Caco-2 (cell line): ENCODE measurements around the gene HOXB13. TPM values are rescaled to one million over a fixed set of nuclear protein-coding genes. Genes with fewer than 3 reads are reported as not detected.

Source experiments
- BruUV-seq: library from RNA; stranded (reverse); fragments of 400-500 nt; replicated peaks from 2 replicates; lab custom pipeline; 2021; lab: Mats Ljungman, UMichigan
- CTCF ChIA-PET: fragments of 300-600 bp; sonication (Branson Sonifier 250); formaldehyde crosslinking; loops from one replicate; lab custom pipeline; 2022; ENCODE audit warnings: antibody characterized with exemption; lab: Charles Lee
- POLR2A ChIA-PET: fragments of 300-600 bp; sonication (Branson Sonifier 250); formaldehyde crosslinking; loops from one replicate; lab custom pipeline; 2022; ENCODE audit warnings: antibody characterized with exemption; lab: Charles Lee
- DNase-seq, 2 experiments: peaks; one replicate each; pipeline versions ENCODE4 v3.0.0 to v3.0.0-alpha.2; 2020 to 2022
- H3K27me3 ChIP-seq: replicated peaks from 2 replicates; pipeline ENCODE4 v1.6.0; 2011; ENCODE audit warnings: low read length; ENCODE audit not compliant: control insufficient read depth, insufficient read depth
- H3K36me3 ChIP-seq: 2 replicates; pipeline ENCODE4 v1.5.1; 2011; ENCODE audit warnings: low read length; ENCODE audit not compliant: control insufficient read depth, insufficient read depth
- H3K4me1 ChIP-seq: fragments of 250-450 bp; sonication (Bioruptor Pico); 2 replicates; pipeline ENCODE4 v1.5.1; 2020; ENCODE audit warnings: mild to moderate bottlenecking
- H3K4me3 ChIP-seq: 2 replicates; pipeline ENCODE4 v1.5.1; 2011; ENCODE audit warnings: low read depth, mild to moderate bottlenecking, control low read depth, low read length
- H3K9me3 ChIP-seq: fragments of 250-450 bp; sonication (Bioruptor Pico); 2 replicates; pipeline ENCODE4 v1.5.1; 2020; ENCODE audit warnings: mild to moderate bottlenecking, moderate library complexity
- H3K27ac Mint-ChIP-seq: one replicate; pipeline ENCODE4 v1.8.0; 2022; ENCODE audit warnings: mixed read lengths; ENCODE audit not compliant: unreplicated experiment
- H3K27me3 Mint-ChIP-seq: one replicate; pipeline ENCODE4 v1.8.0; 2022; ENCODE audit warnings: mixed read lengths; ENCODE audit not compliant: insufficient read depth, unreplicated experiment
- H3K36me3 Mint-ChIP-seq: one replicate; pipeline ENCODE4 v1.8.0; 2022; ENCODE audit warnings: mild to moderate bottlenecking, mixed read lengths; ENCODE audit not compliant: insufficient read depth, unreplicated experiment
- H3K4me1 Mint-ChIP-seq: one replicate; pipeline ENCODE4 v1.8.0; 2022; ENCODE audit warnings: low read depth, mixed read lengths; ENCODE audit not compliant: unreplicated experiment
- H3K4me3 Mint-ChIP-seq: one replicate; pipeline ENCODE4 v1.8.0; 2022; ENCODE audit warnings: mild to moderate bottlenecking, moderate library complexity, mixed read lengths; ENCODE audit not compliant: unreplicated experiment
- H3K9me3 Mint-ChIP-seq: one replicate; pipeline ENCODE4 v1.8.0; 2022; ENCODE audit warnings: mixed read lengths; ENCODE audit not compliant: unreplicated experiment
- intact Hi-C: fragments of 100-400 bp; cut with micrococcal nuclease; formaldehyde crosslinking; loops from one replicate; pipeline ENCODE4 v1.10.0; 2022; ENCODE audit not compliant: unreplicated experiment
- total RNA-seq: library from RNA; stranded (reverse); gene quantifications from 2 replicates; pipeline ENCODE4 v1.2.3, GENCODE V29; 2022
- TF ChIP-seq, protein P1 (sequence below), 2 experiments: fragments of 200-600 bp in 1 of 2; IDR thresholded peaks; 1 replicate in 1 of 2; 2 replicates in 1 of 2; pipeline versions ENCODE4 v1.5.1 to v1.8.0; 2011 to 2022; ENCODE audit warnings: antibody characterized with exemption in 1 of 2, control low read depth in 1 of 2, inconsistent platforms in 1 of 2, low read depth in 1 of 2, low read length in 1 of 2, mild to moderate bottlenecking in 1 of 2, moderate library complexity in 1 of 2; ENCODE audit not compliant: insufficient read depth in 1 of 2, severe bottlenecking in 1 of 2, unreplicated experiment in 1 of 2

Gene HOXB13
- total RNA-seq, 1 experiment from 2014 or later = 4.3 TPM

DNA sequence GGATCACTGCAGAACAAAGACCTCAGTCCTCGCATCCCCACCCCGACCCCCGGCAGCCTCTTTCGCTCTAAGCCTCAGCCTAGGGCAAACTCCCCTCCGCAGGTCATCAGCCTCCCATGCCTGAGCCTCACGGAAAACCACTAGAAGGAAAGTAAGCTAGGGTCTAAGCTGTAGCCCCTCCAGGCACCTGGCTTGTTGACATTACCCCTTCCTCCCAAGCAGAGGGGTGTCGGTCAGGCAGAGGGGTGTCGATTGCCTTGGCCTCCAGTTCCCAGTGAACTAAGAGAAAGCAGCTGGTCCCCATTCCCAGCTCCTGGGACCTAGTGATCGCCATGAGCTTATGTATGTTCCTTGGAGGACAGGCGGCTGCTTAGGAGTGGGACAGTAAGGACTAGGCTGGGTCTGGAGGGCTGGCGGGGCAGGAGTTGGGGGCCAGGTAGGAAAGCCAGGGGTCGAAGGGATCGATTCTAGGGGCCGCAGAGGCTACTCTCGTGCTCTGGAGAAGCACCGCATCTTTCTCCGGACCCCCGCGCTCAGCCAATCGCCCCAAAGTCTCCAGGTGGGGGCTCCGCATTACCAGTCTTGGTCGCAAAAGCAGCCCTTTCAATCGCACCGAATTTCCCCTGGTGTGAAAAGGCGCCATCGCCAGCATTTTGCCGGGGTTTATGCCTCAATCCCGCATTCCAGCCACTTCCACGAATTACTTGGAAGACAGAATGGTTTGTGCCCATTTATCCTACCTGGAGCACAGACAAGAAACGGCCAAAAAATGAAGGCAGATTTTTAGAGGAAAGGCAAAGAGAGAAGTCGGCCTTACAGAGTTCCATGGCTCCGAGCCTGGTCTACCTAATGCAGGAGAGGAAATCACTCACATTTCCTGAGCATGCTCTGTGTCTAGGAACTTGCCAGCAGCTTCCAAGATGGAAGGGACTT, 21.3 kb upstream of the HOXB13 start:
- H3K27ac Mint-ChIP-seq = no peak overlapping the region
- intact Hi-C loops = no loop called here
- Histone ChIP-seq H3K4me1 (peaks cover 9% of the 10 kb centered on the region), H3K27me3 (no peaks in the 10 kb centered on the region; the same call in 1 of the 2 replicates), H3K4me3 (no peak overlapping the region), H3K36me3 (no peaks in the 10 kb centered on the region), H3K9me3 (no peaks in the 10 kb centered on the region)
- peaks cover 5% of the 10 kb centered on the region for H3K36me3 Mint-ChIP-seq
- no peak overlapping the region for H3K4me3 Mint-ChIP-seq
- BruUV-seq = no TSS peak
- peaks cover 13% of the 10 kb centered on the region for H3K27me3 Mint-ChIP-seq
- ChIA-PET CTCF (interaction anchor here (0.7 to 3.3 kb wide), 4 partner anchors 17 to 78 kb away, joined by 3 to 16 read pairs (median 9); no protein-coding TSS in a partner anchor), POLR2A (no interaction called here)
- peaks cover 20% of the 10 kb centered on the region for H3K4me1 Mint-ChIP-seq
- no peak for DNase-seq
- no peaks in the 10 kb centered on the region for H3K9me3 Mint-ChIP-seq
- TF ChIP-seq, protein P1, sequence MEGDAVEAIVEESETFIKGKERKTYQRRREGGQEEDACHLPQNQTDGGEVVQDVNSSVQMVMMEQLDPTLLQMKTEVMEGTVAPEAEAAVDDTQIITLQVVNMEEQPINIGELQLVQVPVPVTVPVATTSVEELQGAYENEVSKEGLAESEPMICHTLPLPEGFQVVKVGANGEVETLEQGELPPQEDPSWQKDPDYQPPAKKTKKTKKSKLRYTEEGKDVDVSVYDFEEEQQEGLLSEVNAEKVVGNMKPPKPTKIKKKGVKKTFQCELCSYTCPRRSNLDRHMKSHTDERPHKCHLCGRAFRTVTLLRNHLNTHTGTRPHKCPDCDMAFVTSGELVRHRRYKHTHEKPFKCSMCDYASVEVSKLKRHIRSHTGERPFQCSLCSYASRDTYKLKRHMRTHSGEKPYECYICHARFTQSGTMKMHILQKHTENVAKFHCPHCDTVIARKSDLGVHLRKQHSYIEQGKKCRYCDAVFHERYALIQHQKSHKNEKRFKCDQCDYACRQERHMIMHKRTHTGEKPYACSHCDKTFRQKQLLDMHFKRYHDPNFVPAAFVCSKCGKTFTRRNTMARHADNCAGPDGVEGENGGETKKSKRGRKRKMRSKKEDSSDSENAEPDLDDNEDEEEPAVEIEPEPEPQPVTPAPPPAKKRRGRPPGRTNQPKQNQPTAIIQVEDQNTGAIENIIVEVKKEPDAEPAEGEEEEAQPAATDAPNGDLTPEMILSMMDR (IDR thresholded peaks at IDR 0.05; ENCODE audit: insufficient read depth in 1 of 2, low read depth in 1 of 2, low read length in 1 of 2, severe bottlenecking in 1 of 2, unreplicated experiment in 1 of 2) = no peak

DNA sequence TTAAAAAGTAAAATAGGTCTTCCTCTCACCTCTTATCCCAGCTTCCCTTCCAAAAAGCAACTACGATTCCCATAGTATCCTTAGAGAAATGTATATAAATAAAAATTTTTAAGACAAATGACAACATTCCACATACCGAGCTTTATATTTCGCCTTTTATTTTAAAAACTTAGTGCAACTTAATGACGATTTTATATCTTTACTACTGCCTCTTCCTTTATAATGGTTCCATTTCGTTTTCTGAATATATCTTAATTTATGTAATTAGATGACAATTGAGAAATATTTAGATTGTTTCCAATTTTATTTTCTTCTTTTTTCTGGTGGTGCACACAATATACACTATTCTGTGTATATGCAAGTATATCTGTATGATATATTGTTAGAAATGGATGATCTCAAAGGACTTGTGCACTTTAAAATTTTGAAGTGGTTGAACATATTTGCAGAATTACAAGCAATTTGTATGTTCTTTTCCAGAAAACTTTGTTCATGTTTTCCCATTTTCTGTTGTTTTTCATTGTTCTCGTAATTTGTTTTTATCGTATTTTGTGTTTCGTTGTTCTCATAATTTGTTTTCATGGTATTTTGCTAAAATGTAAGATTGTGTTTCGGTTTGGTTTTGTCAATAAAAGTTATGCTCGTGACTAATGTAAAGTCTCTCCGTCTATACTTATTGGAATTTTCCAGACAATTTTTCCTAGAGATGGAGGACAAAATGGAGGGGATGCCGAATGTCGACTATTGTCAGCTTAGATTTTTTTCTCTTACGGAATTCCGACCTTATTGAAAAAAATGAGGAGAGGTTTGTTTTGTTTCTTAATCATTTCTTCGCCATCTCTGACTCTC, 20.4 kb upstream of the HOXB13 start:
- CTCF ChIA-PET = interaction anchor here (2.7 to 3.3 kb wide), 2 partner anchors 25 to 42 kb away, joined by 13 to 16 read pairs; no protein-coding TSS in a partner anchor
- Mint-ChIP-seq H3K36me3 (peaks cover 5% of the 10 kb centered on the region), H3K4me1 (peaks cover 20% of the 10 kb centered on the region), H3K4me3 (no peak overlapping the region), H3K27ac (no peak overlapping the region), H3K9me3 (no peaks in the 10 kb centered on the region), H3K27me3 (peaks cover 13% of the 10 kb centered on the region)
- no peak overlapping the region for H3K4me3 ChIP-seq
- POLR2A ChIA-PET = no interaction called here
- BruUV-seq = no TSS peak
- no peaks in the 10 kb centered on the region; the same call in 1 of the 2 replicates for H3K27me3 ChIP-seq
- no peaks in the 10 kb centered on the region for H3K36me3 ChIP-seq
- TF ChIP-seq, protein P1 (IDR thresholded peaks at IDR 0.05; ENCODE audit: insufficient read depth in 1 of 2, low read depth in 1 of 2, low read length in 1 of 2, severe bottlenecking in 1 of 2, unreplicated experiment in 1 of 2) = no peak
- no peak for DNase-seq
- no peaks in the 10 kb centered on the region for H3K9me3 ChIP-seq
- intact Hi-C loops = no loop called here
- H3K4me1 ChIP-seq = peaks cover 9% of the 10 kb centered on the region
